GM21526 (cell line): ENCODE results near the gene ZNF502.
"Not testable (repeated sequence)": the region's sequence is repeated elsewhere in the genome, so short reads cannot be mapped to it uniquely, and the experiment has no call there.

Source experiments
- ATAC-seq: cut with Tn5 transposase; IDR thresholded peaks from one replicate; pipeline ENCODE4 v1.9.1; 2021; ENCODE audit warnings: moderate library complexity; ENCODE audit not compliant: unreplicated experiment, low FRiP score

ZNF502 gene

GRCh38 chr3:44712455-44713075 is at the start of gene ZNF502:
TSS of gene ZNF502 (plus strand) at chr3:44712660. CDS start at chr3:44720262, 7,602 bp downstream.
- ATAC-seq = no peak

DNA sequence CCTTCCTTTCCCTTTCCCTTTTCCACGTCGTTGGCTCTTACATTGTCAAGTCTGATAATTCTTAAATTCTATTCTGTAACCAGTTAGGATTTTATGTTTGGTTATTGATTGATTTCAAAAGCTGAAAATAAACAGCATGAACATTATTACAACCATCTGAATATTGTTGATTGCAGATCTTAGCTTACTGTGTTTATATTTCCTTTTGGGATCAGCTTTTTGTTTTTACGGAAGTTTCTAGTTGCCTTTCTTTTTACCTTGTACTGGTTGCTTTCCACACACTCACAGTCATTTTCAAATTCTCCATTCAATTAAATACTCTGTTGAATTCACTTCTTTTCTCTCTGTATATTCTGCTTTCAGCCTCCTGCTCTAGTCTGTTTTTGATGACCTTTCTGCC is 47.3 kb upstream of the ZNF502 start:
- ATAC-seq = no peak

- ATAC-seq = no peak
These were observed 46.1 kb upstream of the ZNF502 start for GRCh38 chr3:44666346-44666745.

DNA sequence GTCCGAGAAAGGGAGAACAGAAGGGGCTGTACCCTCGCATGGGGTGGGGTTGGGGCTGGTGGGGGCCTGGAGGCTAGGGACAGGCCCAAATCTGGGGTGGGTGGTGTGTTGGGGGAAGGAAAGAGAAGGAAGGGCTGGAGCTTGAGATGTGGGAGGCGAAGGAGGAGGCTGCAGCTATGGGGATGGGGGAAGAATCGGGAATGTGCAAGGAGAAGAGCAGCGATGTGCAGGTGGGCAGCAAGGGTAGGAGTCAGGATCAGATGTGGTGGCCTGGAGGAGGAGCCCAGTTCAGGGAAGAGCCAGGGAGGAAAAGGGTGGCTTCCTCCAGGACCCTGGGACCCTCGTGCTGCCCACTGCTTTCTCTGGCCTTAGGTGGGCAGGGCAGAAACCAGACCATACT is 42.7 kb upstream of the ZNF502 start:
- no peak for ATAC-seq

DNA sequence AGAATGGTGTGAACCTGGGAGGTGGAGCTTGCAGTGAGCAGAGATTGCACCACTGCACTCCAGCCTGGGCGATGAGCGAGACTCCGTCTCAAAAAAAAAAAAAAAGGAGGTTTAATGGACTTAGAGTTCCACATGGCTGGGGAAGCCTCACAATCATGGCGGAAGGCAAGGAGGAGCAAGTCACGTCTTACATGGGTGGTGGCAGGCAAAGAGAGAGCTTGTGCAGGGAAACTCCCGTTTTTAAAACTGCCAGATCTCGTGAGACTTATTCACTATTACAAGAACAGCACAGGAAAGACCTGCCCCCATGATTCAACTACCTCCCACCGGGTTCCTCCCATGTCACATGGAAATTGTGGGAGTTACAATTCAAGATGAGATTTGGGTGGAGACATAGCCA is 39.0 kb upstream of the ZNF502 start:
- not testable (repeated sequence) for ATAC-seq

GRCh38 chr3:44674211-44674610 is 38.2 kb upstream of the ZNF502 start:
- ATAC-seq = no peak

GRCh38 chr3:44678480-44679116 is 33.9 kb upstream of the ZNF502 start:
- no peak for ATAC-seq

DNA sequence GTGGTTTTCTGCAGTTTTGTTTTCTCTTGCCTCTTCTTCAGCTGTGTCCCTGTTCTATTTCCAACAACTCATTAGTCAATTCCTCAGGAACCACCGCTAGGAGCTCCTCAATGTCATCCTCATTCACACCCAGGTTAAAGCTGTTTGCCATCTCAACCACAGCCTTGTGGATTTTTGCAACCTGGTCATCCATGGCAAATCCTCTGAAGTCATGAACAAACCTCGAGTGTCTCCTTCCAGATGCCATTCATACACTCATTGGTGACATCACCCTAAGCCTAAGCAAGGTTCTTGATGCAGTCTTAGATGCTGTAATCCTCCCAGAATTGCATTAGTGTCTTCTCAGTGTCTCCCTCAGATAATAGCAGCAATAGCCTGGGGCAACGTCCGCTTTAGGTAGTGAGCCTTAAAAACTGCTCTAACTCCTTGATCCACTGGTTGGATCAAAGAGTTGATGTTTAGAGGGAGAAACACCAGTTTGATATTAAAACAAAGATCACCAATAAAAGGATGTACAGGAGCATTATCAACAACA is 31.5 kb upstream of the ZNF502 start:
- ATAC-seq = no peak

- no peak for ATAC-seq
These were observed 30.1 kb upstream of the ZNF502 start for GRCh38 chr3:44682182-44682896.

DNA sequence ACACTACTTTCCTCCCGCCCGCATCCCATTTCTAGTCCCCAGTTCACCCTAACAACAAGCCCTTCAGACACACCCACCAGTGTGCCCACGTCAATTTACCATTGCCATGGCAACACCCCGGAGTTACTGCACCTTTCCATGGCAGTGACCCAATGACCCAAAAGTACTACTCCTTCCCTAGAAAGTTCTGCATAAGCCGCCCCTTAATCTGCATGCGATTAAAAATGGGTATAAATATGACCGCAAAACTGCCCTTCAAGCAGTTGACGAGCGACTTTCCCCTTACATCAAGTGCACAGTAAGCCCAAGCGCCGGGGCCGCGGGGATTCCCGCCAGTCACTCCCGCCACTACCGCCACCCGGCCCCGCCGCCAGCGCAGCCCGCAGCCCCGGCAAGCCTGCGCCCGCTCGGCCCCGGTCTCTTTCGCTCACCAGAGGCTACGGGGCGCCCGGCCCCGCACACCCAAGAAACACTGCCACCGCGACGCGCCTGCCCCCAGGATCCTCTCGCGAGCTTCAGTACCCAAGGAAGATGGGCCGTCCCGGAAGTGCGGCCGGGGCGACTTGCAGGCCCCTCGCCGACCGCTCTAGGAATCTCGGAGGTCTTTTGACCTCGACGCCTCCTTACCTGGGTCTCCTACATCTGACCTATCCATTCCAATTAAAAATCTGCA is 27.2 kb upstream of the ZNF502 start:
- no peak for ATAC-seq

DNA sequence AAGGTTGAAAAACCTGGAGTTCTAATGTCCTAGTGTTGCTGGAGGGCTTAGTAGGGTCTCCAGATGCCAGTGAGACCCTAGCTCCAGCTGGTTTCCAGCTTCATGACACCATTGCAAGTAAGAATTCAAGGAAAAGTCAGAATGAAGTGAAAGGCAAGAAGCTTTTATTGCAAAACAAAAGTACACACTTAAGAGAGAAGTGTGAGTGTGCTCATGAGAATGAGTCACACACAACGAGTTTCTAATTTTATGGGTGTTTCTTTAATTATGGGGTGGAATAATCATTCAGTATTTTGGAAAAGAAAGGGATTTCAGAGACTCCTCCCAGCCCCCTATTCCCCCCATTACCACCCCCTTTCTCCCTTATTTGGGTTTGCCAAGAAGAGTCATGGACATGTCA is 24.6 kb upstream of the ZNF502 start:
- no peak for ATAC-seq

DNA sequence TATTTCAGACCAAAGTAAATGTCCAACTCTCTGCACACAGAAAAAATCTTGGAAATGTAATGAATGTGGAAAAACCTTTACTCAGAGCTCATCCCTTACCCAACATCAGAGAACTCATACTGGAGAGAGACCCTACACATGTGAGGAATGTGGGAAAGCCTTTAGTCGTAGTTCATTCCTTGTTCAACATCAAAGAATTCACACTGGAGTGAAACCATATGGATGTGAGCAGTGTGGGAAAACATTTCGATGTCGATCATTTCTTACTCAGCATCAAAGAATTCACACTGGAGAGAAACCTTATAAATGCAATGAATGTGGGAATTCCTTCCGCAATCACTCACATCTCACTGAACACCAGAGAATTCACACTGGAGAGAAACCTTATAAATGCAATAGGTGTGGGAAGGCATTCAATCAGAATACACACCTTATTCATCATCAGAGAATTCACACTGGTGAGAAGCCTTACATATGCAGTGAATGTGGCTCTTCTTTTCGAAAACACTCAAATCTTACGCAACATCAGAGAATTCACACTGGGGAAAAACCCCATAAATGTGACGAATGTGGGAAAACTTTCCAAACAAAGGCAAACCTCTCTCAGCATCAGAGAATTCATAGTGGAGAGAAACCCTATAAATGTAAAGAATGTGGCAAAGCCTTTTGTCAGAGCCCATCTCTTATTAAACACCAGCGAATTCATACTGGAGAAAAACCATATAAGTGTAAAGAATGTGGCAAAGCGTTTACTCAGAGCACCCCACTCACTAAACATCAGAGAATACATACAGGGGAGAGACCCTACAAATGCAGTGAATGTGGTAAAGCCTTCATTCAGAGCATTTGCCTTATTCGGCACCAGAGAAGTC is 9.0 kb downstream of the ZNF502 start:
- no peak for ATAC-seq

GRCh38 chr3:44722103-44722401 is 9.6 kb downstream of the ZNF502 start:
- ATAC-seq = no peak

DNA sequence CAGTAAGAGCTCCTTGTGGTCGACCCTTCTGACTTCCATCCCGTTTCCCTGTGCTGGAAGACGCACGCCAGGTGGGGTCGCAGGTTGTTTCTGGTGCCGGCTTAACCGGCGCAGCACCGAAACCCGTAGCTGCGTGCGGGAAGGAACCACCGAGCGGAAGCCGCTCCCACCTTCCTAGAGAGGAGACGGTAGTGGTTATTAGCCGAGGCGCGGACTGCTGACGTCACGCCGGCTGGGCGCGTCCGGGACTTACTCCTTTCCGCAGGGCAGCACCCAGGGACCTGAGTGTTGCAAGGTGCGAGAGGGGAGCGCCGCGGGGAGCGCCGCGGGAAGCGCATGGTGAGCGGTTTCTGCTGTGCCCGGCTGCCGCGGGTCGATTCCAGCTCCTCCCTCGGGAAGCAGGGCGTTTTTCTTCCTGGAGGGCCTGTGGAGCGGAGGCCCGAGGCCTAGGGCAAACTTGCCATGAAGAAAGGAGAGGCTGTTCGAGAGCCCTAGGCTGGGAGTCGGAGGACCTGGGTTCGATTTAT is 17.0 kb downstream of the ZNF502 start, which contains the start of gene ZNF501:
Gene ZNF501, plus strand, starts transcription at position 252 of the 527 bp plus-strand sequence. CDS start 4,787 bp downstream, outside the sequence.
- ATAC-seq = peak; percentile 72

DNA sequence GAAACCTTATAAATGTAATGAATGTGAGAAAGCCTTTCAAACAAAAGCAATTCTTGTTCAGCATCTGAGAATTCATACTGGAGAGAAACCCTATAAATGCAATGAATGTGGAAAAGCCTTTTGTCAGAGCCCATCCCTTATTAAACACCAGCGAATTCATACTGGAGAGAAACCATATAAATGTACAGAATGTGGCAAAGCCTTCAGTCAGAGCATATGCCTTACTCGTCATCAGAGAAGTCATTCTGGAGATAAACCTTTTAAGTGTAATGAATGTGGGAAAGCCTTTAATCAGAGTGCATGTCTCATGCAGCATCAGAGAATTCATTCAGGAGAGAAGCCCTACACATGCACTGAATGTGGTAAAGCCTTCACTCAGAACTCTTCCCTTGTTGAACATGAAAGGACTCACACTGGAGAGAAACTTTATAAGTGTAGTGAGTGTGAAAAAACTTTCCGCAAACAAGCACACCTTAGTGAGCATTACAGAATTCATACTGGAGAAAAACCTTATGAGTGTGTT is 22.2 kb downstream of the ZNF502 start:
- ATAC-seq = no peak

- peak; percentile 32 for ATAC-seq
These were observed 48.6 kb downstream of the ZNF502 start for GRCh38 chr3:44761101-44761423.

DNA sequence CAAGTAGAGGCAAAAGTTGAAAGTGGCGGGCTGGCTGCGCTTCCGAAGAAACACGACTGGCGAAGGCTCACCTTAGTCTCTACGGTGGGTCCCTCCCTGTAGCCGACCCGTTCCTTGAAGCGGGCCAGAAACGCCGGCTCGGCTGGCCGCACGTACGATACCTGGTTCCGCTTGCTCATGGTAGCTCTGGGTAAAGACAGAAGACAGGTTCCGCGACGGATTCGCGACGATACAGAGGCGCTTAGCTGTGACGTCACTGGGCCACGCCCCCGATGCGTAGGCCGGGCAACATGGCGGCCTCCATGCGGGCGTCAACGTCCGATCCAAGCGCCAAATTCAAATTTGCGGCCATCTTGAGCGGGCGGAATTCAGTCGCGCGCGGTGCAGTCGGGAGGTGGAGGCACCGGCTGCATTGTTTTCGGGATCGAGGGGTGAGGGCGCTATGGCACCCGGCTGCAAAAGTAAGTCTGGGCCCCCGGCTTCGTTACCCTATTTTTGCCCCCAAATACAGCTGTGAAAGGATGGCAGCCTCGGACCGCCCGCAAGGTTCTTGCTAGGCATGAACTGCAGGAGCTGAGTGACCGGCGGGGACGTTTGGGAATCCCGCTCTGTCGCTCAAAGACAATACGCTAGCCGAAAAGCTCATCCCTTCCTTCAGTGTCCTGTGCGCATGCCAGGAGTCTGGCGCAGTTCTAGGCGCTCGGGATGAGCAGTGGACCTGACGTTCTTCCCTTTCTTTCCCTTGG is 49.1 kb downstream of the ZNF502 start, which contains the start of the genes KIAA1143 and KIF15:
Gene KIAA1143, minus strand, starts transcription at position 196 of the 746 bp plus-strand sequence. Its CDS starts 17 bp downstream, at position 179.
Gene KIF15, plus strand, starts transcription at position 371 of the 746 bp plus-strand sequence. Its CDS starts 72 bp downstream, at position 443.
- ATAC-seq = peak; percentile 81

GRCh38 chr3:44762170-44762677 is 49.8 kb downstream of the ZNF502 start:
- ATAC-seq = peak; percentile 14

- no peak for ATAC-seq
These were observed 50.2 kb downstream of the ZNF502 start for GRCh38 chr3:44762690-44763089.
